Large intestine (tissue), 3 donors: ENCODE measurements around the gene CDC42EP4. TPM values are rescaled to one million over a fixed set of nuclear protein-coding genes. Genes with fewer than 3 reads are reported as not detected.

Experiments used
- DNase-seq, 2 donors: peaks; one replicate each; pipeline versions ENCODE4 v3.0.0 to v3.0.0-alpha.2; 2013
- H3K27ac ChIP-seq: one replicate; pipeline ENCODE4 v1.5.1; 2013; ENCODE audit warnings: low read length
- H3K27me3 ChIP-seq: 2 replicates; pipeline ENCODE4 v1.6.1; 2013; ENCODE audit warnings: low read length; ENCODE audit not compliant: control insufficient read depth, insufficient read depth
- H3K36me3 ChIP-seq: 2 replicates; pipeline ENCODE4 v1.6.1; 2013; ENCODE audit warnings: low read length; ENCODE audit not compliant: control insufficient read depth, insufficient read depth
- H3K4me1 ChIP-seq: one replicate; pipeline ENCODE4 v1.6.1; 2013; ENCODE audit warnings: low read length; ENCODE audit not compliant: control insufficient read depth, insufficient read depth
- H3K4me3 ChIP-seq: one replicate; pipeline ENCODE4 v1.5.1; 2013; ENCODE audit warnings: low read length
- H3K9me3 ChIP-seq: one replicate; pipeline ENCODE4 v1.6.1; 2013; ENCODE audit warnings: mild to moderate bottlenecking, low read depth, low read length, moderate library complexity; ENCODE audit not compliant: control insufficient read depth
- WGBS: methylation state at CpG from one replicate; pipeline ENCODE4 v1.1.5; 2013; ENCODE audit warnings: low lambda C conversion rate; ENCODE audit not compliant: insufficient coverage; 5-methylcytosine and 5-hydroxymethylcytosine counted together
- polyA plus RNA-seq: library from polyadenylated mRNA; unstranded; fragments of 120-200 nt; gene quantifications from one replicate; pipeline ENCODE4 v1.2.1, GENCODE V29; 2013

CDC42EP4 gene
- polyA plus RNA-seq, 1 donor, result 57.5 TPM

- Histone ChIP-seq H3K4me3 (no peak overlapping the region), H3K36me3 (peaks cover 52% of the 10 kb centered on the region), H3K27me3 (no peaks in the 10 kb centered on the region), H3K27ac (peak overlapping the region; percentile 72), H3K4me1 (peaks cover 57% of the 10 kb centered on the region), H3K9me3 (peaks cover 3% of the 10 kb centered on the region)
- 60% methylated on average over 1 of the region's 19 CpGs for WGBS
- DNase-seq, result peak; percentile 89 to 96
These were observed 23.1 kb downstream of the CDC42EP4 start for GRCh38 chr17:73288534-73289302.

- peaks cover 52% of the 10 kb centered on the region for H3K36me3 ChIP-seq
- WGBS, result no CpG with 5 or more reads among the region's 8 CpGs
- no peak overlapping the region for H3K27ac ChIP-seq
- peaks cover 53% of the 10 kb centered on the region for H3K4me1 ChIP-seq
- DNase-seq, result no peak
- H3K4me3 ChIP-seq, result no peak overlapping the region
- peaks cover 3% of the 10 kb centered on the region for H3K9me3 ChIP-seq
- H3K27me3 ChIP-seq, result no peaks in the 10 kb centered on the region
These were observed 24.9 kb downstream of the CDC42EP4 start for GRCh38 chr17:73286863-73287296.

GRCh38 chr17:73285916-73286862 is 25.6 kb downstream of the CDC42EP4 start:
- Histone ChIP-seq H3K36me3 (peaks cover 53% of the 10 kb centered on the region), H3K27ac (no peak overlapping the region), H3K27me3 (no peaks in the 10 kb centered on the region), H3K4me3 (no peak overlapping the region), H3K9me3 (peaks cover 3% of the 10 kb centered on the region), H3K4me1 (peaks cover 46% of the 10 kb centered on the region)
- DNase-seq, result no peak
- WGBS, result no CpG with 5 or more reads among the region's 52 CpGs

- peaks cover 40% of the 10 kb centered on the region for H3K4me1 ChIP-seq
- H3K9me3 ChIP-seq, result peaks cover 3% of the 10 kb centered on the region
- H3K27ac ChIP-seq, result no peak overlapping the region
- no peaks in the 10 kb centered on the region for H3K27me3 ChIP-seq
- H3K4me3 ChIP-seq, result no peak overlapping the region
- WGBS, result no CpG with 5 or more reads among the region's 15 CpGs
- peaks cover 55% of the 10 kb centered on the region for H3K36me3 ChIP-seq
- no peak for DNase-seq
These were observed 26.2 kb downstream of the CDC42EP4 start for GRCh38 chr17:73285603-73285908.

GRCh38 chr17:73284906-73285602 is 26.7 kb downstream of the CDC42EP4 start:
- DNase-seq, result no peak
- peaks cover 35% of the 10 kb centered on the region for H3K4me1 ChIP-seq
- peaks cover 3% of the 10 kb centered on the region for H3K9me3 ChIP-seq
- H3K4me3 ChIP-seq, result no peak overlapping the region
- H3K27ac ChIP-seq, result no peak overlapping the region
- no peaks in the 10 kb centered on the region for H3K27me3 ChIP-seq
- no CpG with 5 or more reads among the region's 20 CpGs for WGBS
- H3K36me3 ChIP-seq, result peaks cover 55% of the 10 kb centered on the region

- H3K9me3 ChIP-seq, result peaks cover 3% of the 10 kb centered on the region
- peaks cover 29% of the 10 kb centered on the region for H3K4me1 ChIP-seq
- no peak overlapping the region for H3K4me3 ChIP-seq
- 80% methylated on average over 1 of the region's 8 CpGs for WGBS
- no peak overlapping the region for H3K27ac ChIP-seq
- no peak for DNase-seq
- H3K36me3 ChIP-seq, result peaks cover 59% of the 10 kb centered on the region
- no peaks in the 10 kb centered on the region for H3K27me3 ChIP-seq
These were observed 27.4 kb downstream of the CDC42EP4 start for GRCh38 chr17:73284354-73284753.

GRCh38 chr17:73283841-73284282 is 27.9 kb downstream of the CDC42EP4 start:
- Histone ChIP-seq H3K4me3 (no peak overlapping the region), H3K27ac (no peak overlapping the region), H3K36me3 (peaks cover 59% of the 10 kb centered on the region), H3K4me1 (peaks cover 27% of the 10 kb centered on the region), H3K9me3 (peaks cover 3% of the 10 kb centered on the region), H3K27me3 (no peaks in the 10 kb centered on the region)
- 60% methylated on average over 2 of the region's 10 CpGs for WGBS
- no peak for DNase-seq

- WGBS, result no CpG with 5 or more reads among the region's 5 CpGs
- Histone ChIP-seq H3K36me3 (peaks cover 59% of the 10 kb centered on the region), H3K27me3 (no peaks in the 10 kb centered on the region), H3K4me1 (peaks cover 27% of the 10 kb centered on the region), H3K4me3 (no peak overlapping the region), H3K27ac (no peak overlapping the region), H3K9me3 (peaks cover 3% of the 10 kb centered on the region)
- DNase-seq, result no peak
These were observed 28.6 kb downstream of the CDC42EP4 start for GRCh38 chr17:73283250-73283649.

GRCh38 chr17:73282629-73283028 is 29.2 kb downstream of the CDC42EP4 start:
- H3K4me3 ChIP-seq, result no peak overlapping the region
- H3K4me1 ChIP-seq, result peaks cover 29% of the 10 kb centered on the region
- no peak for DNase-seq
- H3K27me3 ChIP-seq, result no peaks in the 10 kb centered on the region
- WGBS, result no CpG with 5 or more reads among the region's 9 CpGs
- no peak overlapping the region for H3K27ac ChIP-seq
- H3K36me3 ChIP-seq, result peaks cover 59% of the 10 kb centered on the region
- H3K9me3 ChIP-seq, result peaks cover 3% of the 10 kb centered on the region

- no peak overlapping the region for H3K4me3 ChIP-seq
- H3K4me1 ChIP-seq, result peaks cover 24% of the 10 kb centered on the region
- DNase-seq, result no peak
- peaks cover 55% of the 10 kb centered on the region for H3K36me3 ChIP-seq
- H3K9me3 ChIP-seq, result peaks cover 3% of the 10 kb centered on the region
- 60% methylated on average over 1 of the region's 7 CpGs for WGBS
- H3K27me3 ChIP-seq, result no peaks in the 10 kb centered on the region
- H3K27ac ChIP-seq, result no peak overlapping the region
These were observed 29.9 kb downstream of the CDC42EP4 start for GRCh38 chr17:73281928-73282327.
